ENCODE results near the gene SCYGR6.

Gene SCYGR6

GRCh38 chr2:227710986-227711385 is 13.6 kb downstream of the SCYGR6 start:
- no peak for DNase-seq

DNA sequence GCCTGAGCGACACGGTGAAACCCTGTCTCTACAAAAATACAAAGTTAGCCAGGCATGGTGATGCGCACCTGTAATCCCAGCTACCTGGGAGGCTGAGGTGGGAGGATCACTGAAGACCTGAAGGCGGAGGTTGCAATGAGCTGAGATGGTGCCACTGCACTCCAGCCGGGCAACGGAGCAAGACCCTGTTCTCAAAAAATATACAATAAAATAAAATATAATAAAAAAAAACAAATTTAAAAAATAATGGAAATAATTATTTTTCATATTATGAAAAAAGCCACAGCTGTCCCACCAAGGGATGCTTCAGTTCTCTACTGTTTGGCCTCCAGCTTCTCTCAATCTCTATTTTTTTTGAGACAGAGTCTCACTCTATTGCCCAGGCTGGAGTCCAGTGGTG is 17.2 kb downstream of the SCYGR6 start:
- no peak for DNase-seq

DNA sequence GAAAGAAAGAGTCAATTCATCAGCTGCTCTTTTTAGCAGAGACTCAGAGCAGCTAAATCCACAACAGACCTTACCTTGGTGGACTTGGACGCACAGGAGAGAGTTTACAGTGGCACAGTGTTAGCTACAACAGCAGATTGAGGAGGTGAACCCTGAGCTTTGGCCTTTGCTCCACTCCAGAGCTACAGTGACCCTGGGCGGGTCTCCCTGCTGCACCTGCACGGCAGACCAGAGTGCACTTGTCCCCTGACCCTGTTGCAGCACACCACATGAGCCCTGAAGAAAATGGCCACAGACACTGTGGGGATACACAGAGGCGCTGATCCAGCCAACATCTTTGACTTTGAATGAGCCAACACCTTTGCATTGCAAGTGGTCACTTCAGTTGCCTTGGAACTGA is 17.7 kb downstream of the SCYGR6 start:
- DNase-seq, result no peak

DNA sequence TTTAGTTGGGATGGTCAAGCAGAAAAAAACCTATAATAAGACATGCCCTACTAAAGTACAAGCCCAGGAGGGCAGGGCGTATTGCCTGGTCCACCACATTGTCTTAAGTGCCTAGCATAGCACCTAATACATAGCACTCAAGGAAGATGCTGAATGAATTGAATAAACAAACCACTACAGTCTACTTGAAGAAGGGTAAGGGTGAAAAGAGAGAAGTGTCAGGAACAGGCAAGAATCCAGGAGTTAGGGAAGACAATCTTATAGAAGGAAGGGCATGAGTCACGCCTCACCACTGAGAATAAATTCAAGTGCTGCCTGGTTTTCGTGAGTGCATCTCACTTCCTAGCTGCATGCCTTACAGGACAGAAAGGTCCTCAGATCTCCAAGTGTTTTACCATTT is 20.6 kb downstream of the SCYGR6 start:
- no peak for DNase-seq

DNA sequence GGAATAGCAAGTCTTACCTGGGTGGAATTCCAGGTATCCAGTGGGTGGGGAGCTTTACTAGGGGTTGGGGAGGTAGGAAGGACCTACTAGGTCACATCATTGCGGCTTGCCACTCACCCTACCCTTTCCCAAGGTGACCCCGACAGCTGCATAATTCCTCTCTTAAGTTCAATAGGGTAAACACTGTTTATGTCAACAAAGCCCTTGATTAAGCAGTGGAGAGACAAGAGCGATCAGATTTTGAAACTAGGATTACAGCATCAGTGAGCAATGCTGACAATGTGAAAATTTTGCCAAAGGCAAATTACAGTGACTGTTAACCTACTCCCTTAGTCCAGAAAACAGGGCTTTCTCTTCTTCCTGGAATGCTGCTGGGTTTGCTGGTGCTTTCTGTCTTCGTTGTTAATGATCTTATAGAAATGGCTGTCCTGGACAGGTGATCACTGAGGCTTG is 21.3 kb downstream of the SCYGR6 start:
- DNase-seq, result no peak

GRCh38 chr2:227701556-227701955 is 23.0 kb downstream of the SCYGR6 start:
- no peak for DNase-seq

GRCh38 chr2:227696990-227697679 is 27.4 kb downstream of the SCYGR6 start:
- no peak for DNase-seq

GRCh38 chr2:227687189-227687588 is 37.4 kb downstream of the SCYGR6 start:
- DNase-seq, result no peak

- DNase-seq, result no peak
Observed at GRCh38 chr2:227684258-227684657, 40.3 kb downstream of the SCYGR6 start.

DNA sequence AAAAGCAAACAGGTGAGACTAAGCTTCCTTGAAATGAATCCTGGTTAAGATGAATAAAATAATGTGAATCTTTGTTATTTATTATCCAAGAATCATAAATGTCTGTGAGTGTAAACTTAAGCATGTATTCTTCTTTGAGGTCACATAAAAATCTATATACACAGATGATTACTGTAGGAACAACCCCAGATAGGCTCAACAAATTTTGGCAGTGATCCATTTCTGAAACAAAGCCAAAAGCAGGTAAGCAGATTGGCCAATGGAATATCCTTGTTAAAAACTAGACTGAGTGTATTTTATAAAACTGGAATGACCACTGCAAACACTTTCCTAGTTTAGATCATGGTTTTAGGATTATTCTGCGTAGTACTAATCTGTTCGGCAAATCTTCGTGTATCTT is 46.6 kb downstream of the SCYGR6 start:
- no peak for DNase-seq

DNA sequence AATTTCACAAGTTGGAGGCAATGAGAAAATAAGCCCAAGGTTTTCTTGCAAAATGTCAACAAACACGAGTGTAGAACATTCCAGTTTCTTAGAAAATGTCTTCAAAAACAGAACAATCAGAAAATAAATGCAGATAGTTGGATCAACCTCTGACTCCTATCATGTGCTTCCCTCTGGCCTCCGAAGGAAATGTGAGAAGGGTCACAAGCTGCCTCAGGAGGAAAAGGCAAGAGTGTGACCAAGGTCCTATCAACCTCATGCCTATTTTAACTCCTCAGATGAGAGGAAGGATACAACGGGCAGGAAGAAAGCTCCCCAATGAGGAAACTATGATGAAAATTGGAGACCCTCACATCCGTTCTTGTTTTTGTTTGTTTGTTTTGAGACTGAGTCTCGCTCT is 50.1 kb downstream of the SCYGR6 start:
- DNase-seq, result no peak
